Gastrocnemius medialis (tissue), 4 donors: Measurements from ENCODE around the gene TNFSF4. TPM values are rescaled to one million over a fixed set of nuclear protein-coding genes. Genes with fewer than 3 reads are reported as not detected.

Experiments used
- ATAC-seq, 2 donors: fragments of 150-250 bp; one replicate each; pipeline ENCODE4 v1.9.1; 2016
- DNase-seq, 2 donors: peaks; one replicate each; pipeline ENCODE4 v3.0.0-alpha.2; 2019
- H3K27ac ChIP-seq, 4 donors: fragments of 200-600 bp; sonication (generic); 1 replicate in 1 of 4; 2 replicates in 3 of 4; pipeline ENCODE4 v1.5.1; 2016 to 2018; ENCODE audit warnings: mild to moderate bottlenecking in 2 of 4, moderate library complexity in 1 of 4
- H3K27me3 ChIP-seq, 3 donors: fragments of 200-600 bp; sonication (generic) in 2 of 3; 1 replicate in 1 of 3; 2 replicates in 2 of 3; pipeline versions ENCODE4 v1.5.1 to v1.6.0; 2016 to 2019; ENCODE audit warnings: mild to moderate bottlenecking in 1 of 3, moderate library complexity in 1 of 3
- H3K36me3 ChIP-seq, 2 donors: fragments of 200-600 bp; sonication (generic) in 1 of 2; one replicate each; pipeline ENCODE4 v1.5.1; 2017 to 2018
- H3K4me1 ChIP-seq, 2 donors: fragments of 200-600 bp; sonication (generic) in 1 of 2; one replicate each; pipeline ENCODE4 v1.5.1; 2016 to 2017; ENCODE audit warnings: mild to moderate bottlenecking in 2 of 2
- H3K4me3 ChIP-seq, 4 donors: fragments of 200-600 bp; sonication (generic) in 3 of 4; 1 replicate in 1 of 4; 2 replicates in 3 of 4; pipeline ENCODE4 v1.5.1; 2016 to 2019; ENCODE audit warnings: mild to moderate bottlenecking in 2 of 4
- H3K9me3 ChIP-seq, 3 donors: fragments of 200-600 bp; sonication (generic) in 2 of 3; 1 replicate in 1 of 3; 2 replicates in 2 of 3; pipeline ENCODE4 v1.5.1; 2016 to 2019
- POLR2A ChIP-seq, 2 donors: fragments of 450-650 bp; IDR thresholded peaks; one replicate each; pipeline ENCODE4 v1.6.1; 2017; ENCODE audit warnings: antibody characterized with exemption in 2 of 2, mild to moderate bottlenecking in 2 of 2, moderate library complexity in 2 of 2
- in situ Hi-C, 4 donors: fragments of 200-750 bp; cut with MboI; loops; one replicate each; pipeline versions ENCODE4 v1.15.0 to v1.8.0; 2017; ENCODE audit warnings: low sequenced_read_pairs in 4 of 4
- intact Hi-C: fragments of 100-400 bp; cut with DNase I; formaldehyde crosslinking; loops from one replicate; pipeline ENCODE4 v1.15.1; 2023; ENCODE audit warnings: low total_unique reads
- total RNA-seq, 4 donors: library from RNA; depleted of rRNA; stranded (reverse); fragments of >200 nt; gene quantifications; one replicate each; pipeline versions ENCODE4 v1.1.0 to v1.2.3, GENCODE V29; 2016
- TF ChIP-seq, protein P1 (sequence below), 5 experiments: fragments of 450-650 bp in 3 of 5; fragments of 200-600 bp in 2 of 5; sonication (generic) in 2 of 5; IDR thresholded peaks in 4 of 5; conservative IDR thresholded peaks in 1 of 5; 1 replicate in 4 of 5; 2 replicates in 1 of 5; pipeline ENCODE4 v1.5.1; 2016 to 2019; ENCODE audit warnings: antibody characterized with exemption in 5 of 5, mild to moderate bottlenecking in 3 of 5, moderate library complexity in 3 of 5

Gene TNFSF4, protein sequence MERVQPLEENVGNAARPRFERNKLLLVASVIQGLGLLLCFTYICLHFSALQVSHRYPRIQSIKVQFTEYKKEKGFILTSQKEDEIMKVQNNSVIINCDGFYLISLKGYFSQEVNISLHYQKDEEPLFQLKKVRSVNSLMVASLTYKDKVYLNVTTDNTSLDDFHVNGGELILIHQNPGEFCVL
- under 1 TPM in 3 of 4 donors, not detected in 1; 0.16 to 0.25 (median 0.23) TPM for total RNA-seq

DNA sequence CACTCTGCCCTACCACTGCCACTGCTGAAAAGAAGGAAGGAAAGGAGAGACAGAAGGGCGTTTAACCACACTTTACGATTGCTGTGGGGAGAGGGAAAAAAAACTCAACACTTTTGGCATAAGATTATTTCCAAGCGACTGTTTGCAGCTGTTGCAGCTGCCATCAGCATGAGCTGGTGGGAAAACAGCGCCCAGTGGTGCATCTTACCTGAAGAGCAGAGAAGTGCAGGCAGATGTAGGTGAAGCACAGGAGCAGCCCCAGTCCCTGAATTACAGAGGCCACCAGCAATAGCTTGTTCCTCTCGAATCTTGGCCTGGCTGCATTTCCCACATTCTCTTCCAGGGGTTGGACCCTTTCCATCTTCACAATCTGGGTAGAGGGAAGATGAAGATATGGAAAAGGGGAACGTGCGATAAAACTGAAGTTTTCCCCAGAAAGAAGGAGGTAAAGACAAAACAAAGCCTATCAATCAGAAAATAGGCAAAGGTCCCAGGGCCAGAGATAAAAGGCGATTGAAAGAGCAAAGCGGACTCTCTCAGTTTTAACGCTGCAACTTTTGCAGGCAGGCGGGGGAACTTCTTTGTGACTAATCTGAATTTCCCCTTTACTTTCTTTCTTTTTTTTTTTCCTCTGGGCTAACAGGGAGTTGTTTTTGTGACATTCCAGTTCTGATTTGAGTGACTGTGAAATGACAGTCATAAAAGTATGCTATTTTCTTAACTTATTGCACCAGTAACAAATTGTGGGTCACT lies at the start of gene TNFSF4:
TSS of gene TNFSF4 (minus strand) at position 516 of the 753 bp plus-strand sequence. CDS start at position 361, 155 bp downstream.
- intact Hi-C loops (no loop called here), in situ Hi-C loops (loop anchor here in 2 of 4 donors (10.0 to 25.0 kb wide), 3 partner anchors 395 to 470 kb away; no protein-coding TSS in a partner anchor)
- Histone ChIP-seq H3K27ac (no peak within 1 kb of the TSS), H3K4me1 (no peaks in the 10 kb centered on the region), H3K27me3 (no peaks in the 10 kb centered on the region), H3K4me3 (peak within 1 kb of the TSS in 1 of 4 donors; percentile 8), H3K36me3 (no peaks in the 10 kb centered on the region), H3K9me3 (no peaks in the 10 kb centered on the region)
- TF ChIP-seq POLR2A (IDR thresholded peaks at IDR 0.05), result no peak
- TF ChIP-seq, protein P1, sequence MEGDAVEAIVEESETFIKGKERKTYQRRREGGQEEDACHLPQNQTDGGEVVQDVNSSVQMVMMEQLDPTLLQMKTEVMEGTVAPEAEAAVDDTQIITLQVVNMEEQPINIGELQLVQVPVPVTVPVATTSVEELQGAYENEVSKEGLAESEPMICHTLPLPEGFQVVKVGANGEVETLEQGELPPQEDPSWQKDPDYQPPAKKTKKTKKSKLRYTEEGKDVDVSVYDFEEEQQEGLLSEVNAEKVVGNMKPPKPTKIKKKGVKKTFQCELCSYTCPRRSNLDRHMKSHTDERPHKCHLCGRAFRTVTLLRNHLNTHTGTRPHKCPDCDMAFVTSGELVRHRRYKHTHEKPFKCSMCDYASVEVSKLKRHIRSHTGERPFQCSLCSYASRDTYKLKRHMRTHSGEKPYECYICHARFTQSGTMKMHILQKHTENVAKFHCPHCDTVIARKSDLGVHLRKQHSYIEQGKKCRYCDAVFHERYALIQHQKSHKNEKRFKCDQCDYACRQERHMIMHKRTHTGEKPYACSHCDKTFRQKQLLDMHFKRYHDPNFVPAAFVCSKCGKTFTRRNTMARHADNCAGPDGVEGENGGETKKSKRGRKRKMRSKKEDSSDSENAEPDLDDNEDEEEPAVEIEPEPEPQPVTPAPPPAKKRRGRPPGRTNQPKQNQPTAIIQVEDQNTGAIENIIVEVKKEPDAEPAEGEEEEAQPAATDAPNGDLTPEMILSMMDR (IDR thresholded peaks at IDR 0.05 in 4 of 5, conservative IDR thresholded peaks at IDR 0.05 in 1 of 5), result no peak
- ATAC-seq (no peak), DNase-seq (no peak)

DNA sequence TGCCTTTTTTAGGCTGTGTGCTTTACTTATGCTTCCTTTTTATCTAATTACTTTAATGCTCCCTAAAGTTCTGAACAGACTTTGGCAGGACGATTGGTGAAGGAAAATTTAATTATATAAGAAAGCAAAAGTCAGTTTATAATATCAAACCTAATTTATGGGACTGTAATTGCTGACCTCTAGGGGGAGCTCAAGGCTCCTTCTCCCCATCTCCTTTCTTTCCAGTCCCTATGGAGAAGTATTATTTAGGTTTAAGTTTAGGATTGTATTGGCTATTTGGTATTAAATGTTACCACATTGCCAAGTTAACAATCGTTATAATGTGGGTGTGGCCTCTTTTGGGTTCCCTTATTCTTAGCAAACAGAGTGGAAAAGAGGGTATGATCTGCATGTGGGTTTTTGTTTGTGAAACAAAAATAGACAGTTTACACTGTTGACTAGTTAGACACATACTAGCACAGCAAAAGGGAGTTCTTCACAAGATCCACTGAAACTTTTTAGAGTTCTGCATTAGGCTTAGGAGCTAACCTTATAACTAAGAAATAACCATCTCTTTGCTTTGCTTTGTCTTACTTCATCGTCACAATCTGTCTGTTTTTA lies 48.2 kb upstream of the TNFSF4 start:
- Histone ChIP-seq H3K4me1 (no peaks in the 10 kb centered on the region), H3K27me3 (no peaks in the 10 kb centered on the region), H3K27ac (no peak overlapping the region), H3K36me3 (no peaks in the 10 kb centered on the region), H3K9me3 (peaks cover 0 to 1% (median 0%) of the 10 kb centered on the region in 3 donors), H3K4me3 (no peak overlapping the region)
- DNase-seq (no peak), ATAC-seq (no peak)
- in situ Hi-C loops, result no loop called here
- intact Hi-C loops, result no loop called here
- no peak for TF ChIP-seq POLR2A (IDR thresholded peaks at IDR 0.05)
- TF ChIP-seq, protein P1 (IDR thresholded peaks at IDR 0.05 in 4 of 5, conservative IDR thresholded peaks at IDR 0.05 in 1 of 5), result peak in 2 of 5 experiments; percentile 23 to 51

DNA sequence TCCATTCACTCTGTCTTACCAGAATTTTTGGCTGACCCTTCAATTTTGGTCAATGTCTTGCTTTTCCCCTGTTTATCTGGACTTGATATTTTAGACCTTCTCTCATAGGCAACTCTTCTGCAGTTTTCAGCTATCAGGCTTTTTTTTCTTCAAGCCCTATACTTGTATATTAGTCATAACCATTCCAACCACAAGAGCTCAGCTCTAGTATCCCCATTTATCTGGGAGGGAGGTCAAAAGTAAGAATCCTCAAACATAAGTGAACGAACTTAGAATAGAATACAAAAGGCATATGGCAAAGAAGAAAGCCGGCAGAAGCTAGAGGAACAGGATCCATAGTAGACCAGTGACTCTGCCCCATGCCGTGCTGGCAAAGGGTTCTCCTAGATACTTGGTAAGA lies 45.9 kb upstream of the TNFSF4 start:
- Histone ChIP-seq H3K27me3 (no peaks in the 10 kb centered on the region), H3K9me3 (no peaks in the 10 kb centered on the region), H3K4me1 (no peaks in the 10 kb centered on the region), H3K27ac (no peak overlapping the region), H3K36me3 (no peaks in the 10 kb centered on the region), H3K4me3 (no peak overlapping the region)
- TF ChIP-seq, protein P1 (IDR thresholded peaks at IDR 0.05 in 4 of 5, conservative IDR thresholded peaks at IDR 0.05 in 1 of 5), result no peak
- TF ChIP-seq POLR2A (IDR thresholded peaks at IDR 0.05), result no peak
- DNase-seq (no peak), ATAC-seq (no peak)
- in situ Hi-C loops (no loop called here), intact Hi-C loops (no loop called here)

DNA sequence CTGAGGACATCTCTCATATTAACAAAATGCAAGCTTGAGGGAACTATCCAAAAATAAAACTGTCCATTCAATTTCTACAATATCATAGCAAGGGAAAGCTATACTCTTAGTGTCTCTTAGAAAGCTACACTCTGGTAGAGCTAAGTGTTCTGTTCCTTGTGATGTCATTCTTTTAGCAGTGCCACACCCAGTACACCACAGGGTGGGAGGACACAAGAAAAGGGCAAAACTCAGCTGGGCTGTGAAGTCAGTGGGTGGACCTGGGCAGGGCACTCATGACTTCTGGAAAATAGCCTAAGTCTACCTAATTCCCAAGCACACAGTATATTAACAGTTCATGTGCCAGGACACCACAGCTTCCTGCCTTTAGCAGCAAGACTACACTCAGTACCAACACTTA lies 42.2 kb upstream of the TNFSF4 start:
- in situ Hi-C loops, result no loop called here
- DNase-seq (no peak), ATAC-seq (no peak)
- H3K4me3 ChIP-seq, result no peak overlapping the region
- intact Hi-C loops, result no loop called here
- no peaks in the 10 kb centered on the region for H3K4me1 ChIP-seq
- no peak for TF ChIP-seq POLR2A (IDR thresholded peaks at IDR 0.05)
- TF ChIP-seq, protein P1 (IDR thresholded peaks at IDR 0.05 in 4 of 5, conservative IDR thresholded peaks at IDR 0.05 in 1 of 5), result no peak
- H3K9me3 ChIP-seq, result no peaks in the 10 kb centered on the region
- H3K27ac ChIP-seq, result no peak overlapping the region
- no peaks in the 10 kb centered on the region for H3K36me3 ChIP-seq
- no peaks in the 10 kb centered on the region for H3K27me3 ChIP-seq
